SK-N-SH treated with all-trans-retinoic acid at 6 μM for 48 hours (cell line): ENCODE data around the gene LRCH2.

ENCODE experiments used
- ATAC-seq: fragments of 200-7000 bp; cut with Tn5 transposase; 3 replicates; pipeline ENCODE4 v1.9.1; 2020; ENCODE audit warnings: mild to moderate bottlenecking, moderate library complexity
- BACH2 ChIP-seq: fragments of 250-450 bp; sonication (Bioruptor Pico); IDR thresholded peaks from 2 replicates; pipeline ENCODE4 v1.9.0; 2021; ENCODE audit warnings: mild to moderate bottlenecking, borderline replicate concordance
- CSDC2 ChIP-seq: fragments of 250-450 bp; sonication (Bioruptor Pico); IDR thresholded peaks from 2 replicates; pipeline ENCODE4 v1.5.0; 2020; ENCODE audit warnings: mild to moderate bottlenecking, moderate library complexity
- GLIS3 ChIP-seq: fragments of 250-450 bp; sonication (Bioruptor Pico); IDR thresholded peaks from 2 replicates; pipeline ENCODE4 v1.5.0; 2020; ENCODE audit warnings: mild to moderate bottlenecking, moderate library complexity
- ISL1 ChIP-seq: fragments of 250-450 bp; sonication (Bioruptor Pico); IDR thresholded peaks from 2 replicates; pipeline ENCODE4 v2.1.2; 2022; ENCODE audit warnings: mild to moderate bottlenecking, moderate library complexity
- OSR1 ChIP-seq: fragments of 250-450 bp; sonication (Bioruptor Pico); IDR thresholded peaks from 2 replicates; pipeline ENCODE4 v1.8.0; 2022; ENCODE audit warnings: moderate library complexity, mild to moderate bottlenecking, inconsistent platforms
- PPARA ChIP-seq: fragments of 250-450 bp; sonication (Bioruptor Pico); IDR thresholded peaks from 2 replicates; pipeline ENCODE4 v1.5.0; 2020; ENCODE audit warnings: mild to moderate bottlenecking, borderline replicate concordance
- RARB ChIP-seq: fragments of 250-450 bp; sonication (Bioruptor Pico); IDR thresholded peaks from 2 replicates; pipeline ENCODE4 v1.8.0; 2021; ENCODE audit warnings: mild to moderate bottlenecking, moderate library complexity
- SNAI2 ChIP-seq: fragments of 250-450 bp; sonication (Bioruptor Pico); IDR thresholded peaks from 2 replicates; pipeline ENCODE4 v1.5.0; 2020; ENCODE audit warnings: mild to moderate bottlenecking, moderate library complexity
- TOX ChIP-seq: fragments of 250-450 bp; sonication (Bioruptor Pico); IDR thresholded peaks from 2 replicates; pipeline ENCODE4 v1.8.0; 2021; ENCODE audit warnings: mild to moderate bottlenecking, moderate library complexity, borderline replicate concordance
- ZC3H10 ChIP-seq: fragments of 250-450 bp; sonication (Bioruptor Pico); IDR thresholded peaks from 2 replicates; pipeline ENCODE4 v1.5.1; 2021; ENCODE audit warnings: mild to moderate bottlenecking, moderate library complexity
- ZFP3 ChIP-seq: fragments of 250-450 bp; sonication (Bioruptor Pico); IDR thresholded peaks from 2 replicates; pipeline ENCODE4 v1.5.0; 2020; ENCODE audit warnings: mild to moderate bottlenecking, moderate library complexity
- ZFP30 ChIP-seq: fragments of 450-650 bp; formaldehyde crosslinking; IDR thresholded peaks from 2 replicates; pipeline ENCODE4 v1.5.0; 2022; ENCODE audit warnings: mild to moderate bottlenecking, moderate library complexity
- ZNF565 ChIP-seq: fragments of 450-650 bp; formaldehyde crosslinking; conservative IDR thresholded peaks from 2 replicates; pipeline ENCODE4 v1.5.0; 2020; ENCODE audit warnings: low read depth, mild to moderate bottlenecking, moderate library complexity
- ZNF70 ChIP-seq: fragments of 450-650 bp; formaldehyde crosslinking; IDR thresholded peaks from 2 replicates; pipeline ENCODE4 v1.5.0; 2020; ENCODE audit warnings: mild to moderate bottlenecking, moderate library complexity
- ZNF8 ChIP-seq: fragments of 450-650 bp; formaldehyde crosslinking; IDR thresholded peaks from 2 replicates; pipeline ENCODE4 v1.5.0; 2020; ENCODE audit warnings: mild to moderate bottlenecking, moderate library complexity
- TF ChIP-seq, protein P1 (sequence below): fragments of 250-450 bp; sonication (Bioruptor Pico); IDR thresholded peaks from 2 replicates; pipeline ENCODE4 v1.8.0; 2021; ENCODE audit warnings: low read depth, mild to moderate bottlenecking, moderate library complexity, borderline replicate concordance
- TF ChIP-seq, protein P2 (sequence below): fragments of 250-450 bp; sonication (Bioruptor Pico); IDR thresholded peaks from 2 replicates; pipeline ENCODE4 v1.5.0; 2020; ENCODE audit warnings: mild to moderate bottlenecking, moderate library complexity
- TF ChIP-seq, protein P3 (sequence below): fragments of 250-450 bp; sonication (Bioruptor Pico); IDR thresholded peaks from 2 replicates; pipeline ENCODE4 v1.5.1; 2020; ENCODE audit warnings: low read depth, mild to moderate bottlenecking, moderate library complexity

LRCH2 gene, protein sequence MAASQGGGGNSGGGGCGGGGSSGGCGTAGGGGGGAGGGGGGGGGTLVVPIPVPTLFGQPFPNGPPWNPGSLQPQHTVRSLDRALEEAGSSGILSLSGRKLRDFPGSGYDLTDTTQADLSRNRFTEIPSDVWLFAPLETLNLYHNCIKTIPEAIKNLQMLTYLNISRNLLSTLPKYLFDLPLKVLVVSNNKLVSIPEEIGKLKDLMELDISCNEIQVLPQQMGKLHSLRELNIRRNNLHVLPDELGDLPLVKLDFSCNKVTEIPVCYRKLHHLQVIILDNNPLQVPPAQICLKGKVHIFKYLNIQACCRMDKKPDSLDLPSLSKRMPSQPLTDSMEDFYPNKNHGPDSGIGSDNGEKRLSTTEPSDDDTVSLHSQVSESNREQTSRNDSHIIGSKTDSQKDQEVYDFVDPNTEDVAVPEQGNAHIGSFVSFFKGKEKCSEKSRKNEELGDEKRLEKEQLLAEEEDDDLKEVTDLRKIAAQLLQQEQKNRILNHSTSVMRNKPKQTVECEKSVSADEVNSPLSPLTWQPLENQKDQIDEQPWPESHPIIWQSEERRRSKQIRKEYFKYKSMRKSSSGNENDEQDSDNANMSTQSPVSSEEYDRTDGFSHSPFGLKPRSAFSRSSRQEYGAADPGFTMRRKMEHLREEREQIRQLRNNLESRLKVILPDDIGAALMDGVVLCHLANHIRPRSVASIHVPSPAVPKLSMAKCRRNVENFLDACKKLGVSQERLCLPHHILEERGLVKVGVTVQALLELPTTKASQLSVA

DNA sequence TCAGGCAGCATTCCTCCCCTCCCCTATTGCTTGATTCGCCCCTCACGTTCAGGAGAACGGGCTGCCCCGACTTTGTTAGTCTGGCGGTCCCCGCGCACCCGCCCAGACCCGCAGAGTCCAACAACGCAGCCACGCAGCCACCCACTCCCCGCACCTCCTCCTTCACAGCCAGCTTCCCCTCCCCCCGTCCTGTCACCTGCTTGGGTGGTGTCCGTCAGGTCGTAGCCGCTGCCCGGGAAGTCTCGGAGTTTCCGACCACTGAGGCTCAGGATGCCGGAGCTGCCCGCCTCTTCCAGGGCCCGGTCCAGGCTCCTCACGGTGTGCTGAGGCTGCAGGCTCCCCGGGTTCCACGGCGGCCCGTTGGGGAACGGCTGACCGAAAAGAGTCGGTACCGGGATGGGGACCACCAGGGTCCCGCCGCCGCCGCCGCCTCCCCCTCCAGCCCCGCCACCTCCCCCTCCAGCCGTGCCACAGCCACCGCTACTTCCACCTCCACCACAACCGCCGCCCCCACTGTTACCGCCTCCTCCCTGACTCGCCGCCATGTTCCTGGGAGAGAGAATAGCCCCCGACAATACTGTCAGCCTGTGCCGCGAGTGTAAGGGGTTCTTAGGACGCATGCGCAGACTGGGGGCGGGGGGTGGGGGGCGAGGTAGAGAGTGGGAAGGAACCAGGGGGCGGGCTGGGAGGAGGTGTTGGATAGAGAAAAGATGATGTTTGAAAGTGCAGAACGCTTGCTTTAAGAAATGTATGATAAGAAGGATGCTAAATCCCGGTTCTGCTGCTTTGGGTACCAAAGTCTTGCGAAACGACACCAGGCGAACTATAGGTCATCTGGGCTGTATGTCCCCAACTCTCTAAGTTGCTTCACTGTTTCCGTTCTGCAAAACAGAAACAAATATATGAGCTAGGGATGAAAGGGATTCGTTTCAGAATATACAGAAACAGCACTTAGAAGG, at the start of gene LRCH2:
Gene LRCH2, minus strand, starts transcription at position 600 of the 959 bp plus-strand sequence. Its CDS starts 55 bp downstream, at position 545.
- peak; percentile 85 for ATAC-seq

DNA sequence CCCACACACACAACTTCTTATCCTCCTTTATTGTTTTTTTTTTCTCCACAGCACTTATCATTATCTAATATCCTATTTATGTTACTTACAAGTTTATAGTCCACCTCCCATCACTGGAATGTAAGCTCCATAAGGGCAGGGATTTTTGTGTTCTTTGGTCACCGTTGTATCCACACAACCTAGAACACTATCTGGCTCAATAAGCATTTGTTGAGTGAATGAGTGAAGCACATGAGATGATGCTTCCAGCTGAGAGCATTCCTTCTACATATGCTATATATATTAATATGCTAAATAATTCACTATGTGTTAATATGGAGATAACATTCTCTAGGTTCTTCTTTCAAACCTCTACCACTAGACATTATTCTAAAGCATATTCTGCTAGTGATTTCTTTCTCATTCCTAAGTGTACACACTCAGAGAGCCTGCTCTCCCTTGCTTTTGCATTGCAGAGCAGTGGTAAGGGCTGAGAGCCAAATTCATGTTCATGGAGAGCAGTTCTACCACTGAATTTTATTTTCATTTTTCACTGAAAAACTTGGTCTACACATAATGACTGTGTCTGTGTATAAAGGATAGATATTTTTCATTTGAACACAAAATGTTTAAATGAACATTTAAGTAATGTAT, 35.3 kb upstream of the LRCH2 start:
- no peak for ATAC-seq
- TF ChIP-seq SNAI2 (CRISPR knock-in tag): no peak

More for the DNA sequence above, at the start of gene LRCH2:
- TF ChIP-seq, protein P1, sequence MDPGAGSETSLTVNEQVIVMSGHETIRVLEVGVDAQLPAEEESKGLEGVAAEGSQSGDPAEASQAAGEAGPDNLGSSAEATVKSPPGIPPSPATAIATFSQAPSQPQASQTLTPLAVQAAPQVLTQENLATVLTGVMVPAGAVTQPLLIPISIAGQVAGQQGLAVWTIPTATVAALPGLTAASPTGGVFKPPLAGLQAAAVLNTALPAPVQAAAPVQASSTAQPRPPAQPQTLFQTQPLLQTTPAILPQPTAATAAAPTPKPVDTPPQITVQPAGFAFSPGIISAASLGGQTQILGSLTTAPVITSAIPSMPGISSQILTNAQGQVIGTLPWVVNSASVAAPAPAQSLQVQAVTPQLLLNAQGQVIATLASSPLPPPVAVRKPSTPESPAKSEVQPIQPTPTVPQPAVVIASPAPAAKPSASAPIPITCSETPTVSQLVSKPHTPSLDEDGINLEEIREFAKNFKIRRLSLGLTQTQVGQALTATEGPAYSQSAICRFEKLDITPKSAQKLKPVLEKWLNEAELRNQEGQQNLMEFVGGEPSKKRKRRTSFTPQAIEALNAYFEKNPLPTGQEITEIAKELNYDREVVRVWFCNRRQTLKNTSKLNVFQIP (CRISPR knock-in tag): no peak
- TF ChIP-seq, protein P2, sequence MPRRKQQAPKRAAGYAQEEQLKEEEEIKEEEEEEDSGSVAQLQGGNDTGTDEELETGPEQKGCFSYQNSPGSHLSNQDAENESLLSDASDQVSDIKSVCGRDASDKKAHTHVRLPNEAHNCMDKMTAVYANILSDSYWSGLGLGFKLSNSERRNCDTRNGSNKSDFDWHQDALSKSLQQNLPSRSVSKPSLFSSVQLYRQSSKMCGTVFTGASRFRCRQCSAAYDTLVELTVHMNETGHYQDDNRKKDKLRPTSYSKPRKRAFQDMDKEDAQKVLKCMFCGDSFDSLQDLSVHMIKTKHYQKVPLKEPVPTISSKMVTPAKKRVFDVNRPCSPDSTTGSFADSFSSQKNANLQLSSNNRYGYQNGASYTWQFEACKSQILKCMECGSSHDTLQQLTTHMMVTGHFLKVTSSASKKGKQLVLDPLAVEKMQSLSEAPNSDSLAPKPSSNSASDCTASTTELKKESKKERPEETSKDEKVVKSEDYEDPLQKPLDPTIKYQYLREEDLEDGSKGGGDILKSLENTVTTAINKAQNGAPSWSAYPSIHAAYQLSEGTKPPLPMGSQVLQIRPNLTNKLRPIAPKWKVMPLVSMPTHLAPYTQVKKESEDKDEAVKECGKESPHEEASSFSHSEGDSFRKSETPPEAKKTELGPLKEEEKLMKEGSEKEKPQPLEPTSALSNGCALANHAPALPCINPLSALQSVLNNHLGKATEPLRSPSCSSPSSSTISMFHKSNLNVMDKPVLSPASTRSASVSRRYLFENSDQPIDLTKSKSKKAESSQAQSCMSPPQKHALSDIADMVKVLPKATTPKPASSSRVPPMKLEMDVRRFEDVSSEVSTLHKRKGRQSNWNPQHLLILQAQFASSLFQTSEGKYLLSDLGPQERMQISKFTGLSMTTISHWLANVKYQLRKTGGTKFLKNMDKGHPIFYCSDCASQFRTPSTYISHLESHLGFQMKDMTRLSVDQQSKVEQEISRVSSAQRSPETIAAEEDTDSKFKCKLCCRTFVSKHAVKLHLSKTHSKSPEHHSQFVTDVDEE (CRISPR knock-in tag): no peak
- no peak for TF ChIP-seq PPARA
- TF ChIP-seq OSR1: no peak
- TF ChIP-seq ZFP3 (CRISPR knock-in tag): no peak

DNA sequence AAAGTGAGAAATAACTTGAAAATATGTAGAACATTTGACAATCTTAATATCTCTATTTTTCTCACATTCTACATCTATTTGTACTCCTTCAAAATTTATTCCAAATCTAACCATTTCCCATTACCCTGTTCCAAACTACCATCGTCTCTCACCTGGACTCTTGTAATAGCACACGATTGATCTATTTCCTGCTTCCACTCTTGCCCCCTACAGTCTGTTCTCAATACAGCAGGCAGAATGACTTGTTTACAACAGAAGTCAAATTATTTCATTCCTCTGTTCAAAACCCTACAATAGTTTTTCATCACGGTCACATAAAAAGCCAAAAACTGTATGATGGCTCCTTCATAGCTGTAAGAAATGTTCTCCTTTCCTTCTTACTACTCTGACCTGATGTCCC, 34.5 kb upstream of the LRCH2 start:
- peak; percentile 44; the same call in 1 of the 3 replicates for ATAC-seq
- TF ChIP-seq BACH2 (CRISPR knock-in tag) (no peak), OSR1 (no peak), ZNF70 (no peak), ZFP3 (CRISPR knock-in tag) (no peak), ZNF565 (CRISPR knock-in tag) (no peak), TOX (CRISPR knock-in tag) (no peak), ZFP30 (CRISPR knock-in tag) (no peak), ISL1 (CRISPR knock-in tag) (no peak), RARB (CRISPR knock-in tag) (no peak), ZNF8 (CRISPR knock-in tag) (no peak), PPARA (no peak), ZC3H10 (CRISPR knock-in tag) (no peak), GLIS3 (CRISPR knock-in tag) (no peak), CSDC2 (no peak)
- TF ChIP-seq, protein P2 (CRISPR knock-in tag): no peak
- TF ChIP-seq, protein P1 (CRISPR knock-in tag): no peak
- TF ChIP-seq, protein P3, sequence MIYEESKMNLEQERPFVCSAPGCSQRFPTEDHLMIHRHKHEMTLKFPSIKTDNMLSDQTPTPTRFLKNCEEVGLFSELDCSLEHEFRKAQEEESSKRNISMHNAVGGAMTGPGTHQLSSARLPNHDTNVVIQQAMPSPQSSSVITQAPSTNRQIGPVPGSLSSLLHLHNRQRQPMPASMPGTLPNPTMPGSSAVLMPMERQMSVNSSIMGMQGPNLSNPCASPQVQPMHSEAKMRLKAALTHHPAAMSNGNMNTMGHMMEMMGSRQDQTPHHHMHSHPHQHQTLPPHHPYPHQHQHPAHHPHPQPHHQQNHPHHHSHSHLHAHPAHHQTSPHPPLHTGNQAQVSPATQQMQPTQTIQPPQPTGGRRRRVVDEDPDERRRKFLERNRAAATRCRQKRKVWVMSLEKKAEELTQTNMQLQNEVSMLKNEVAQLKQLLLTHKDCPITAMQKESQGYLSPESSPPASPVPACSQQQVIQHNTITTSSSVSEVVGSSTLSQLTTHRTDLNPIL (CRISPR knock-in tag): no peak
